ENCODE measurements around the gene FEM1A. TPM values are rescaled to one million over a fixed set of nuclear protein-coding genes. Genes with fewer than 3 reads are reported as not detected.

The FEM1A gene
- total and polyA plus RNA-seq, 9 of the 15 experiments (the other 6 are each of a cell fraction or from before 2014, with no cell fraction given), result 0.08 to 19.0 (median 6.8) TPM

DNA sequence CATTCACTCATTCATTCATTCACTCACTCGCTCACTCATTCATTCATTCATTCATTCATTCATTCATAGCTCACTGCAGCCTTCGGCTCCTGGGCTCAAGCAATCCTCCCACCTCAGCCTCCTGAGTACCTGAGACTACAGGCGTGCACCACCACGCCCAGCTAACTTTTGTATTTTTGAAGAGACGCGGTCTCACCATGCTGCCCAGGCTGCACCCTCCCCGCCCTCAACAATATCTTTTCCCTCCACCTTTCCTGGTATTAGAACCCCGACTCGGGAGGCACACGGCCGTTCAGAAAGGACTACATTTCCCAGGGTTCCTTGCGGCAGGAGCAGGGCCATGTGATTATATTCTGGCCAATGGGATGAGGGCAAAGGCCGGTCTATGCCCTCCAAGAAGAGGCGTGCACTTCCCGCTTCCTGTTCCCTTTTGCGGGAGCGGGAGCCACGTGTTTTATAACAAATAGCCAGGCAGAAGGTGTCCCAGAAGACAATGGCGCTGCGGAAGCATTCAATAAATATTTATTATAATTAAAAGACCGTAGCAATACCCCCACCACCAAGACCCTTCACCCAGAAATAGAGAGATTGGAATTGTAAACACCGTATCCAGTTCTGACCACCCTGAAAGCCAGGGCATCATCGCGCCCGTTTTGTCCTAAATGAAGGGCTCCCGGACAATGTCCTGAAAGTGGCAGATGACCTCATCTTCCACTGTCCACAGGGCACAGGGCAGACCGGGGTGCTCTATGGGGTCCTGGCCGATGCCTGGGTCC lies 24.1 kb downstream of the FEM1A start (continued):
- TF ChIP-seq, protein P1, sequence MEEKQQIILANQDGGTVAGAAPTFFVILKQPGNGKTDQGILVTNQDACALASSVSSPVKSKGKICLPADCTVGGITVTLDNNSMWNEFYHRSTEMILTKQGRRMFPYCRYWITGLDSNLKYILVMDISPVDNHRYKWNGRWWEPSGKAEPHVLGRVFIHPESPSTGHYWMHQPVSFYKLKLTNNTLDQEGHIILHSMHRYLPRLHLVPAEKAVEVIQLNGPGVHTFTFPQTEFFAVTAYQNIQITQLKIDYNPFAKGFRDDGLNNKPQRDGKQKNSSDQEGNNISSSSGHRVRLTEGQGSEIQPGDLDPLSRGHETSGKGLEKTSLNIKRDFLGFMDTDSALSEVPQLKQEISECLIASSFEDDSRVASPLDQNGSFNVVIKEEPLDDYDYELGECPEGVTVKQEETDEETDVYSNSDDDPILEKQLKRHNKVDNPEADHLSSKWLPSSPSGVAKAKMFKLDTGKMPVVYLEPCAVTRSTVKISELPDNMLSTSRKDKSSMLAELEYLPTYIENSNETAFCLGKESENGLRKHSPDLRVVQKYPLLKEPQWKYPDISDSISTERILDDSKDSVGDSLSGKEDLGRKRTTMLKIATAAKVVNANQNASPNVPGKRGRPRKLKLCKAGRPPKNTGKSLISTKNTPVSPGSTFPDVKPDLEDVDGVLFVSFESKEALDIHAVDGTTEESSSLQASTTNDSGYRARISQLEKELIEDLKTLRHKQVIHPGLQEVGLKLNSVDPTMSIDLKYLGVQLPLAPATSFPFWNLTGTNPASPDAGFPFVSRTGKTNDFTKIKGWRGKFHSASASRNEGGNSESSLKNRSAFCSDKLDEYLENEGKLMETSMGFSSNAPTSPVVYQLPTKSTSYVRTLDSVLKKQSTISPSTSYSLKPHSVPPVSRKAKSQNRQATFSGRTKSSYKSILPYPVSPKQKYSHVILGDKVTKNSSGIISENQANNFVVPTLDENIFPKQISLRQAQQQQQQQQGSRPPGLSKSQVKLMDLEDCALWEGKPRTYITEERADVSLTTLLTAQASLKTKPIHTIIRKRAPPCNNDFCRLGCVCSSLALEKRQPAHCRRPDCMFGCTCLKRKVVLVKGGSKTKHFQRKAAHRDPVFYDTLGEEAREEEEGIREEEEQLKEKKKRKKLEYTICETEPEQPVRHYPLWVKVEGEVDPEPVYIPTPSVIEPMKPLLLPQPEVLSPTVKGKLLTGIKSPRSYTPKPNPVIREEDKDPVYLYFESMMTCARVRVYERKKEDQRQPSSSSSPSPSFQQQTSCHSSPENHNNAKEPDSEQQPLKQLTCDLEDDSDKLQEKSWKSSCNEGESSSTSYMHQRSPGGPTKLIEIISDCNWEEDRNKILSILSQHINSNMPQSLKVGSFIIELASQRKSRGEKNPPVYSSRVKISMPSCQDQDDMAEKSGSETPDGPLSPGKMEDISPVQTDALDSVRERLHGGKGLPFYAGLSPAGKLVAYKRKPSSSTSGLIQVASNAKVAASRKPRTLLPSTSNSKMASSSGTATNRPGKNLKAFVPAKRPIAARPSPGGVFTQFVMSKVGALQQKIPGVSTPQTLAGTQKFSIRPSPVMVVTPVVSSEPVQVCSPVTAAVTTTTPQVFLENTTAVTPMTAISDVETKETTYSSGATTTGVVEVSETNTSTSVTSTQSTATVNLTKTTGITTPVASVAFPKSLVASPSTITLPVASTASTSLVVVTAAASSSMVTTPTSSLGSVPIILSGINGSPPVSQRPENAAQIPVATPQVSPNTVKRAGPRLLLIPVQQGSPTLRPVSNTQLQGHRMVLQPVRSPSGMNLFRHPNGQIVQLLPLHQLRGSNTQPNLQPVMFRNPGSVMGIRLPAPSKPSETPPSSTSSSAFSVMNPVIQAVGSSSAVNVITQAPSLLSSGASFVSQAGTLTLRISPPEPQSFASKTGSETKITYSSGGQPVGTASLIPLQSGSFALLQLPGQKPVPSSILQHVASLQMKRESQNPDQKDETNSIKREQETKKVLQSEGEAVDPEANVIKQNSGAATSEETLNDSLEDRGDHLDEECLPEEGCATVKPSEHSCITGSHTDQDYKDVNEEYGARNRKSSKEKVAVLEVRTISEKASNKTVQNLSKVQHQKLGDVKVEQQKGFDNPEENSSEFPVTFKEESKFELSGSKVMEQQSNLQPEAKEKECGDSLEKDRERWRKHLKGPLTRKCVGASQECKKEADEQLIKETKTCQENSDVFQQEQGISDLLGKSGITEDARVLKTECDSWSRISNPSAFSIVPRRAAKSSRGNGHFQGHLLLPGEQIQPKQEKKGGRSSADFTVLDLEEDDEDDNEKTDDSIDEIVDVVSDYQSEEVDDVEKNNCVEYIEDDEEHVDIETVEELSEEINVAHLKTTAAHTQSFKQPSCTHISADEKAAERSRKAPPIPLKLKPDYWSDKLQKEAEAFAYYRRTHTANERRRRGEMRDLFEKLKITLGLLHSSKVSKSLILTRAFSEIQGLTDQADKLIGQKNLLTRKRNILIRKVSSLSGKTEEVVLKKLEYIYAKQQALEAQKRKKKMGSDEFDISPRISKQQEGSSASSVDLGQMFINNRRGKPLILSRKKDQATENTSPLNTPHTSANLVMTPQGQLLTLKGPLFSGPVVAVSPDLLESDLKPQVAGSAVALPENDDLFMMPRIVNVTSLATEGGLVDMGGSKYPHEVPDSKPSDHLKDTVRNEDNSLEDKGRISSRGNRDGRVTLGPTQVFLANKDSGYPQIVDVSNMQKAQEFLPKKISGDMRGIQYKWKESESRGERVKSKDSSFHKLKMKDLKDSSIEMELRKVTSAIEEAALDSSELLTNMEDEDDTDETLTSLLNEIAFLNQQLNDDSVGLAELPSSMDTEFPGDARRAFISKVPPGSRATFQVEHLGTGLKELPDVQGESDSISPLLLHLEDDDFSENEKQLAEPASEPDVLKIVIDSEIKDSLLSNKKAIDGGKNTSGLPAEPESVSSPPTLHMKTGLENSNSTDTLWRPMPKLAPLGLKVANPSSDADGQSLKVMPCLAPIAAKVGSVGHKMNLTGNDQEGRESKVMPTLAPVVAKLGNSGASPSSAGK (IDR thresholded peaks at IDR 0.05), result peak; percentile 97
- TF ChIP-seq NCOA4 (IDR thresholded peaks at IDR 0.05; ENCODE audit: partially characterized antibody) (no peak), HDAC6 (IDR thresholded peaks at IDR 0.05; ENCODE audit: low read depth, low read length) (no peak), POLR2G (IDR thresholded peaks at IDR 0.05; ENCODE audit: low read depth, low read length) (no peak), CREB1 (IDR thresholded peaks at IDR 0.05) (no peak), CREB1 (CRISPR knock-in tag; IDR thresholded peaks at IDR 0.05) (no peak), ZNF778 (CRISPR knock-in tag; IDR thresholded peaks at IDR 0.05) (no peak), PRMT5 (CRISPR knock-in tag; IDR thresholded peaks at IDR 0.05) (no peak), HIVEP1 (CRISPR knock-in tag; IDR thresholded peaks at IDR 0.05) (no peak), EZH2 (IDR thresholded peaks at IDR 0.05; ENCODE audit: borderline replicate concordance, low read depth, low read length) (no peak), ZNF589 (CRISPR knock-in tag; IDR thresholded peaks at IDR 0.05; ENCODE audit: low read depth) (no peak), ZNF696 (CRISPR knock-in tag; conservative IDR thresholded peaks at IDR 0.05) (no peak)
- TF ChIP-seq, protein P2, sequence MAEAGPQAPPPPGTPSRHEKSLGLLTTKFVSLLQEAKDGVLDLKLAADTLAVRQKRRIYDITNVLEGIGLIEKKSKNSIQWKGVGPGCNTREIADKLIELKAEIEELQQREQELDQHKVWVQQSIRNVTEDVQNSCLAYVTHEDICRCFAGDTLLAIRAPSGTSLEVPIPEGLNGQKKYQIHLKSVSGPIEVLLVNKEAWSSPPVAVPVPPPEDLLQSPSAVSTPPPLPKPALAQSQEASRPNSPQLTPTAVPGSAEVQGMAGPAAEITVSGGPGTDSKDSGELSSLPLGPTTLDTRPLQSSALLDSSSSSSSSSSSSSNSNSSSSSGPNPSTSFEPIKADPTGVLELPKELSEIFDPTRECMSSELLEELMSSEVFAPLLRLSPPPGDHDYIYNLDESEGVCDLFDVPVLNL (CRISPR knock-in tag; IDR thresholded peaks at IDR 0.05; ENCODE audit: low read depth), result 0 out of 2 replicates have a peak, but pooled peaks have one; percentile 55
- TF ChIP-seq, protein P3, sequence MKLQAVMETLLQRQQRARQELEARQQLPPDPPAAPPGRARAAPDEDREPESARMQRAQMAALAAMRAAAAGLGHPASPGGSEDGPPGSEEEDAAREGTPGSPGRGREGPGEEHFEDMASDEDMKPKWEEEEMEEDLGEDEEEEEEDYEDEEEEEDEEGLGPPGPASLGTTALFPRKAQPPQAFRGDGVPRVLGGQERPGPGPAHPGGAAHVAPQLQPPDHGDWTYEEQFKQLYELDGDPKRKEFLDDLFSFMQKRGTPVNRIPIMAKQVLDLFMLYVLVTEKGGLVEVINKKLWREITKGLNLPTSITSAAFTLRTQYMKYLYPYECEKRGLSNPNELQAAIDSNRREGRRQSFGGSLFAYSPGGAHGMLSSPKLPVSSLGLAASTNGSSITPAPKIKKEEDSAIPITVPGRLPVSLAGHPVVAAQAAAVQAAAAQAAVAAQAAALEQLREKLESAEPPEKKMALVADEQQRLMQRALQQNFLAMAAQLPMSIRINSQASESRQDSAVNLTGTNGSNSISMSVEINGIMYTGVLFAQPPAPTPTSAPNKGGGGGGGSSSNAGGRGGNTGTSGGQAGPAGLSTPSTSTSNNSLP (IDR thresholded peaks at IDR 0.05; ENCODE audit: borderline replicate concordance, low read depth, low read length), result no peak
